ENCODE results near the gene PDLIM4. TPM values are rescaled to one million over a fixed set of nuclear protein-coding genes. Genes with fewer than 3 reads are reported as not detected.

Gene PDLIM4
- 92.0 and 249 TPM in 2 replicates for total RNA-seq

GRCh38 chr5:132257131-132258101 lies at the start of gene PDLIM4:
Gene PDLIM4, plus strand, starts transcription at chr5:132257696. Its CDS starts 39 bp downstream, at chr5:132257735.
- no peak for DNase-seq (ENCODE audit: low read depth)

GRCh38 chr5:132207778-132208177 lies 49.7 kb upstream of the PDLIM4 start:
- DNase-seq (ENCODE audit: low read depth), result no peak

- no peak for DNase-seq (ENCODE audit: low read depth)
These were observed 48.4 kb upstream of the PDLIM4 start for GRCh38 chr5:132209131-132209530.

GRCh38 chr5:132209901-132210545 lies 47.5 kb upstream of the PDLIM4 start:
- DNase-seq (ENCODE audit: low read depth), result no peak

GRCh38 chr5:132210944-132211343 lies 46.6 kb upstream of the PDLIM4 start:
- DNase-seq (ENCODE audit: low read depth), result no peak

GRCh38 chr5:132211787-132212186 lies 45.7 kb upstream of the PDLIM4 start:
- DNase-seq (ENCODE audit: low read depth), result no peak

GRCh38 chr5:132213666-132214065 lies 43.8 kb upstream of the PDLIM4 start:
- DNase-seq (ENCODE audit: low read depth), result no peak

- DNase-seq (ENCODE audit: low read depth), result no peak
These were observed 43.0 kb upstream of the PDLIM4 start for GRCh38 chr5:132214491-132214890.

GRCh38 chr5:132215329-132215728 lies 42.2 kb upstream of the PDLIM4 start:
- DNase-seq (ENCODE audit: low read depth), result peak; percentile 93

GRCh38 chr5:132218321-132218720 lies 39.2 kb upstream of the PDLIM4 start:
- DNase-seq (ENCODE audit: low read depth), result no peak

- DNase-seq (ENCODE audit: low read depth), result no peak
These were observed 38.1 kb upstream of the PDLIM4 start for GRCh38 chr5:132219289-132219970.

GRCh38 chr5:132219981-132220380 lies 37.5 kb upstream of the PDLIM4 start:
- no peak for DNase-seq (ENCODE audit: low read depth)

GRCh38 chr5:132220491-132220890 lies 37.0 kb upstream of the PDLIM4 start:
- no peak for DNase-seq (ENCODE audit: low read depth)

GRCh38 chr5:132221781-132222648 lies 35.5 kb upstream of the PDLIM4 start:
- no peak for DNase-seq (ENCODE audit: low read depth)

GRCh38 chr5:132222649-132223038 lies 34.9 kb upstream of the PDLIM4 start:
- no peak for DNase-seq (ENCODE audit: low read depth)

- no peak for DNase-seq (ENCODE audit: low read depth)
These were observed 33.6 kb upstream of the PDLIM4 start for GRCh38 chr5:132223861-132224260.

- no peak for DNase-seq (ENCODE audit: low read depth)
These were observed 32.8 kb upstream of the PDLIM4 start for GRCh38 chr5:132224716-132225115.

GRCh38 chr5:132225165-132226032 lies 32.1 kb upstream of the PDLIM4 start:
- DNase-seq (ENCODE audit: low read depth), result peak; percentile 33

- DNase-seq (ENCODE audit: low read depth), result peak; percentile 29
These were observed 30.8 kb upstream of the PDLIM4 start for GRCh38 chr5:132226516-132227234.

- DNase-seq (ENCODE audit: low read depth), result no peak
These were observed 30.3 kb upstream of the PDLIM4 start for GRCh38 chr5:132227235-132227484.
